GM23248 (cell line): Measurements from ENCODE around the gene HAGHL. TPM values are rescaled to one million over a fixed set of nuclear protein-coding genes. Genes with fewer than 3 reads are reported as not detected.
A peak's percentile ranks its signal among the peaks of the same experiment; 100 is the strongest.

Experiments
- DNase-seq: peaks from one replicate; pipeline ENCODE4 v3.0.0-alpha.2; 2015
- H2AFZ ChIP-seq: fragments of 200-600 bp; sonication (generic); 2 replicates; pipeline ENCODE4 v1.6.1; 2016; ENCODE audit warnings: antibody characterized with exemption
- H3F3A ChIP-seq: fragments of 200-600 bp; sonication (generic); 2 replicates; pipeline ENCODE4 v1.6.1; 2016; ENCODE audit warnings: mild to moderate bottlenecking, antibody characterized with exemption, mixed run types; ENCODE audit not compliant: insufficient read depth
- H3K27ac ChIP-seq: fragments of 200-600 bp; sonication (generic); 2 replicates; pipeline ENCODE4 v1.5.1; 2016; ENCODE audit warnings: mild to moderate bottlenecking
- H3K27me3 ChIP-seq: fragments of 200-600 bp; sonication (generic); replicated peaks from 2 replicates; pipeline ENCODE4 v1.6.1; 2016; ENCODE audit warnings: mild to moderate bottlenecking; ENCODE audit not compliant: insufficient read depth
- H3K36me3 ChIP-seq: fragments of 200-600 bp; sonication (generic); 2 replicates; pipeline ENCODE4 v1.6.1; 2016; ENCODE audit warnings: low read depth, mild to moderate bottlenecking
- H3K4me1 ChIP-seq: fragments of 200-600 bp; sonication (generic); 2 replicates; pipeline ENCODE4 v1.6.1; 2016; ENCODE audit warnings: mild to moderate bottlenecking; ENCODE audit not compliant: insufficient read depth
- H3K4me2 ChIP-seq: fragments of 200-600 bp; sonication (generic); one replicate; pipeline ENCODE4 v1.6.1; 2016; ENCODE audit warnings: mild to moderate bottlenecking; ENCODE audit not compliant: unreplicated experiment
- H3K4me3 ChIP-seq: fragments of 200-600 bp; sonication (generic); 2 replicates; pipeline ENCODE4 v1.5.1; 2016; ENCODE audit warnings: mild to moderate bottlenecking
- H3K79me2 ChIP-seq: fragments of 200-600 bp; sonication (generic); 2 replicates; pipeline ENCODE4 v1.6.1; 2016; ENCODE audit warnings: mild to moderate bottlenecking; ENCODE audit not compliant: insufficient read depth
- H3K9ac ChIP-seq: fragments of 200-600 bp; sonication (generic); 2 replicates; pipeline ENCODE4 v1.6.1; 2016; ENCODE audit warnings: mild to moderate bottlenecking
- H3K9me2 ChIP-seq: fragments of 200-600 bp; sonication (generic); 2 replicates; pipeline ENCODE4 v1.6.1; 2016; ENCODE audit warnings: mixed run types, mild to moderate bottlenecking, moderate library complexity; ENCODE audit not compliant: insufficient read depth
- H3K9me3 ChIP-seq: fragments of 200-600 bp; sonication (generic); one replicate; pipeline ENCODE4 v1.6.1; 2017; ENCODE audit warnings: low read depth
- H4K20me1 ChIP-seq: fragments of 200-600 bp; sonication (generic); 2 replicates; pipeline ENCODE4 v1.6.0; 2016; ENCODE audit not compliant: insufficient read depth
- EZH2 ChIP-seq: fragments of 200-600 bp; sonication (generic); IDR thresholded peaks from 2 replicates; pipeline ENCODE4 v1.6.1; 2018; ENCODE audit warnings: antibody characterized with exemption, mild to moderate bottlenecking; ENCODE audit not compliant: insufficient read depth, poor library complexity, severe bottlenecking
- EZH2phosphoT487 ChIP-seq: fragments of 200-600 bp; sonication (generic); IDR thresholded peaks from 2 replicates; pipeline ENCODE4 v1.6.1; 2018; ENCODE audit warnings: antibody characterized with exemption, moderate library complexity, mild to moderate bottlenecking, low read depth; ENCODE audit not compliant: insufficient read depth
- WGBS, 2 experiments: methylation state at CpG; one replicate each; pipeline ENCODE4 v1.1.6; 2015 to 2017; ENCODE audit warnings: low lambda C conversion rate in 2 of 2, low coverage in 1 of 2; ENCODE audit errors: missing lambda C conversion rate in 2 of 2; 5-methylcytosine and 5-hydroxymethylcytosine counted together
- in situ Hi-C: fragments of 300-500 bp; cut with MboI; formaldehyde crosslinking; loops from 2 replicates; pipeline ENCODE4 v1.15.0; 2020
- polyA plus RNA-seq: library from polyadenylated mRNA; unstranded; fragments of >200 nt; fragmentation: Nextera tagmentation; extraction: Ambion mirVana; gene quantifications from 2 replicates; pipeline ENCODE4 v1.2.1, GENCODE V29; 2016
- total RNA-seq: library from RNA; depleted of rRNA; stranded (reverse); fragments of >200 nt; shearing (Covaris generic); gene quantifications from 2 replicates; pipeline ENCODE4 v1.2.3, GENCODE V29; 2014

HAGHL gene
- total and polyA plus RNA-seq, 2 experiments from 2014 or later: 7.8 to 64.8 TPM

- in situ Hi-C loops: no loop called here
- peaks cover 40% of the 10 kb centered on the region for H3K27me3 ChIP-seq
- H3K4me2 ChIP-seq: no peak overlapping the region
- H3K4me1 ChIP-seq: no peaks in the 10 kb centered on the region
- H3K79me2 ChIP-seq: no peaks in the 10 kb centered on the region
- H3K4me3 ChIP-seq: no peak overlapping the region
- no peak overlapping the region for H3K27ac ChIP-seq
- TF ChIP-seq EZH2 (no peak), EZH2phosphoT487 (no peak)
- WGBS, 2 experiments: 44 to 46% methylated on average over 12 of the region's 12 CpGs
- DNase-seq: no peak
- no peaks in the 10 kb centered on the region for H3K9me3 ChIP-seq
- H3K36me3 ChIP-seq: no peaks in the 10 kb centered on the region
- H2AFZ ChIP-seq: no peak overlapping the region
- no peak overlapping the region for H3K9ac ChIP-seq
- no peaks in the 10 kb centered on the region for H4K20me1 ChIP-seq
- no peaks in the 10 kb centered on the region for H3K9me2 ChIP-seq
- H3F3A ChIP-seq: no peaks in the 10 kb centered on the region
These were observed 23.5 kb upstream of the HAGHL start for GRCh38 chr16:703406-703805.

DNA sequence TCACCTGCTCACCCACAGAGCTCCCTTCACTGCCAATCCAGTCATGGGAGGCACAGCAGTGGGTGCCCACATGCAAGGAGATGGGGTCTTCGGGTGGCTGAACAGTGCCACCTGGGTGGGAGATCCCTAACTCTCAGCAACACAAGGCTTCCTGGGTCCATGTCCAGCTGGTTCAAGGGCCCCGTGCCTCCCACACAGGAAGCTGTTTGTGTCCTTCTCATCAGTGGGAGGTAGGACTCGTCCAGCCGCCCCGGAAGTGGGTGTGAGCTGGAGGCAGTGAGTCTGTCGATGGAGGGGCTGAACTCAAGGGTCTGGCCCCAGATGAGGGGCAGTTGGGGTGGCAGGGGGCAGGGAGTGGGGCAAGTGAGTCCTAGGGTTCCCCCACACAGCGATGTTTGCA lies 22.9 kb upstream of the HAGHL start:
- Histone ChIP-seq H3K79me2 (no peaks in the 10 kb centered on the region), H3K27ac (no peak overlapping the region), H3K4me1 (no peaks in the 10 kb centered on the region), H3K9me3 (no peaks in the 10 kb centered on the region), H2AFZ (no peak overlapping the region), H3K9me2 (no peaks in the 10 kb centered on the region), H3K9ac (no peak overlapping the region), H3K36me3 (no peaks in the 10 kb centered on the region), H3K4me2 (no peak overlapping the region), H3K4me3 (no peak overlapping the region), H3F3A (no peaks in the 10 kb centered on the region), H4K20me1 (no peaks in the 10 kb centered on the region), H3K27me3 (peaks cover 40% of the 10 kb centered on the region)
- 72 to 73% methylated on average over 6 to 7 of the region's 7 CpGs for WGBS, 2 experiments
- no peak for TF ChIP-seq EZH2phosphoT487
- no peak for TF ChIP-seq EZH2
- in situ Hi-C loops: no loop called here
- DNase-seq: no peak

- 14 to 21% methylated on average over 28 to 35 of the region's 50 CpGs for WGBS, 2 experiments
- Histone ChIP-seq H3F3A (no peaks in the 10 kb centered on the region), H3K27ac (no peak overlapping the region), H3K4me2 (no peak overlapping the region), H3K9me3 (no peaks in the 10 kb centered on the region), H2AFZ (no peak overlapping the region), H4K20me1 (no peaks in the 10 kb centered on the region), H3K4me3 (no peak overlapping the region), H3K79me2 (no peaks in the 10 kb centered on the region), H3K4me1 (peaks cover 2% of the 10 kb centered on the region; the same call in 1 of the 2 replicates), H3K9ac (no peak overlapping the region), H3K27me3 (peaks cover 40% of the 10 kb centered on the region), H3K9me2 (no peaks in the 10 kb centered on the region), H3K36me3 (no peaks in the 10 kb centered on the region)
- no peak for DNase-seq
- peak; percentile 74 for TF ChIP-seq EZH2
- TF ChIP-seq EZH2phosphoT487: no peak
- in situ Hi-C loops: no loop called here
These were observed 22.1 kb upstream of the HAGHL start for GRCh38 chr16:704552-705380.

DNA sequence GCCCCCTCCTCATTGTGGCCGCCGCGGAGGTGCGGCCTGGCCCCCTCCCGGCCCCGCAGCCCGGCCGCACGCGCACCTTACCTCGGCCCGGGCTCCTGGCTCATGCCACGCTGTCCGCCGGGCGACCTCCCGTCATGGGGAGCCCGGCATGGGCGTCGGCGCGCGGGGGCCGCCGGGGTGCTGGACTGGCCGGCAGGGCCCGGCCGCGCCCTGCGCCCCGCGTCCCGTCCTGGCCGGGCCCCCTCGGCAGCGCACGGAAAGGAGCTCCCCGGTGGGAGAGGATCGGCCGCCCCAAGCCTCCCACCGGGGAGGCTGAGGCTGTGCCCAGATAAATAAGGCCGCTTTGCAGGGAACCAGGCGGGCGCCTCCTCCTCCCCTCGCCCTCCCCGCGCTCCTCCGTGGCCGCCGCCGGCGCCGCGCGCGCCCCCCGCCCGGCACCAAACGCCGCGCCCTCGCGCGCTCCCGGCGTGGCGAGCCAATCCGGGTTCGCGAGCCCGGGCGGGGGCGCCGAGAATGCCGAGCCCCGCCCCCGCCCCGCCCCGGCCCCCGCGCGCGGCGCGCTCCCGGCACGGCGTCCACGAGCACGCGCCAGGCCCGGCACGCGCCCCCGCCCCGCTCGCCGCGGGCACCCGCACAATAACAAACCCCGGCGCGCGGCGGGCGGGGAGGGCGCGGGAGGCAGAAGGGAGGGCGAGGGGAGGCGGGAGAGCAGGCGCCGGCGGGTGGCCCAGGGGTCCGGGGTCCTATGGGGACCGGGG lies 21.3 kb upstream of the HAGHL start, which contains the start of gene FBXL16:
FBXL16 (minus strand) TSS at position 371 of the 758 bp plus-strand sequence. CDS start 8,396 bp downstream, outside the sequence.
- 3 to 4% methylated on average over 11 to 83 of the region's 115 CpGs for WGBS, 2 experiments
- no peak for TF ChIP-seq EZH2phosphoT487
- no peak for TF ChIP-seq EZH2
- Histone ChIP-seq H3K4me2 (no peak within 1 kb of the TSS), H3F3A (no peaks in the 10 kb centered on the region), H4K20me1 (no peaks in the 10 kb centered on the region), H3K27ac (no peak within 1 kb of the TSS), H3K36me3 (no peaks in the 10 kb centered on the region), H2AFZ (no peak within 1 kb of the TSS), H3K4me1 (peaks cover 5% of the 10 kb centered on the region; the same call in 1 of the 2 replicates), H3K9me3 (no peaks in the 10 kb centered on the region), H3K9me2 (no peaks in the 10 kb centered on the region), H3K9ac (no peak within 1 kb of the TSS), H3K27me3 (peaks cover 47% of the 10 kb centered on the region), H3K4me3 (no peak within 1 kb of the TSS), H3K79me2 (no peaks in the 10 kb centered on the region)
- DNase-seq: no peak
- in situ Hi-C loops: no loop called here
